ENCODE data around the gene LINGO4.
"Not testable (repeated sequence)": the region's sequence is repeated elsewhere in the genome, so short reads cannot be mapped to it uniquely, and the experiment has no call there.

Gene LINGO4

DNA sequence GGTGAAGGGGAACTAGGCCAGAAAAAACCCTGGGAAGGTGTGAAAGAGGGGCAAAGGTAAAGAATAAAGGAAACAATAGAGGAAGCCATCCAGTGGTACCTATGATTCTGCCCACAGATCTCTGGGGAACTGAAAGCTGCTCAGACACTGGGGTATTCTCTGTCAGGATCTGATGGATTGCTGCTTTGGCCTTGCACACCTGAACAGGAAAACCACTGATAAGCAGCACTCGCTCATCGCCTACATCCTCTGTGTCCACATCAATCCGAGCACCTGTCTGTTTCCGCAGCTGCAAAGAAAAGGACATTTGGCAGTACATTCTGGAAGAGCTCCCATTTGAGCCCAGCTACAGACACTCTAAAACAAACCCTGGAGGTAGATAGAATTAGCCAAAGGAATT lies 25.4 kb downstream of the LINGO4 start:
- DNase-seq: no peak

DNA sequence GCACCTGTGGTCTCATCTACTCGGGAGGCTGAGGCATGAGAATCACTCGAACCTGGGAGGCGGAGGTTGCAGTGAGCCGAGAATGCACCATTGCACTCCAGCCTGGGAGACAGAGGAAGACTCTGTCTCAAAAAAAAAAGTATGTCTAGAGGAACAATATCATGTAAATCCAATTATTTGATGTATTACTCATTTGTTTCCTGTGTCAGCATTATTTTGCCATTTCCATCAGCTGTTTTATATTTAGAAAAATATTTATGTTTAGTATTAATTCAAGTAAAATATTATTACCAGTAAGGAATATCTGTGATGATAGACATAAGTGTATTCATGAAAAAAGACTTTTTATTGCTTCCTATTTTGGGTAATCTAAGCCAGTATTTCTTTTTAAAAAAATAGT lies 27.9 kb downstream of the LINGO4 start:
- DNase-seq: no peak

DNA sequence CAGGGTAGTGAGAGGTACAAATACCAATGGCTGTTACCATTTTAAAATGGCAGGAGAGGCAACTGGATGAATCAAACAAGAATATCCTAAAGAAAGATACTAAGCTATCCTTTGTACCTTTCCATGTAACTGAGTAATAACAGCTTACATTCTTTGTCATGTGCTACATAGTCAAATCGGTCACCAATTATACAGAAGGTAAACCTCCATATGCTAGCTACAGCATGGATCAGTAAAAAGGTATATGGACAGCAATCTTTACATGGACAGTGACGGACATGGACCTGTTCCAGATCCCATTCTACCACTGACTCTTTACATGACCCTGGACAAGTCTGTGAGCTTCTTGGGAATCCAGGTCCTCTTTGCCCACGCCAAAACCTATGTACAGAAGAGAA lies 28.6 kb downstream of the LINGO4 start:
- DNase-seq: no peak

DNA sequence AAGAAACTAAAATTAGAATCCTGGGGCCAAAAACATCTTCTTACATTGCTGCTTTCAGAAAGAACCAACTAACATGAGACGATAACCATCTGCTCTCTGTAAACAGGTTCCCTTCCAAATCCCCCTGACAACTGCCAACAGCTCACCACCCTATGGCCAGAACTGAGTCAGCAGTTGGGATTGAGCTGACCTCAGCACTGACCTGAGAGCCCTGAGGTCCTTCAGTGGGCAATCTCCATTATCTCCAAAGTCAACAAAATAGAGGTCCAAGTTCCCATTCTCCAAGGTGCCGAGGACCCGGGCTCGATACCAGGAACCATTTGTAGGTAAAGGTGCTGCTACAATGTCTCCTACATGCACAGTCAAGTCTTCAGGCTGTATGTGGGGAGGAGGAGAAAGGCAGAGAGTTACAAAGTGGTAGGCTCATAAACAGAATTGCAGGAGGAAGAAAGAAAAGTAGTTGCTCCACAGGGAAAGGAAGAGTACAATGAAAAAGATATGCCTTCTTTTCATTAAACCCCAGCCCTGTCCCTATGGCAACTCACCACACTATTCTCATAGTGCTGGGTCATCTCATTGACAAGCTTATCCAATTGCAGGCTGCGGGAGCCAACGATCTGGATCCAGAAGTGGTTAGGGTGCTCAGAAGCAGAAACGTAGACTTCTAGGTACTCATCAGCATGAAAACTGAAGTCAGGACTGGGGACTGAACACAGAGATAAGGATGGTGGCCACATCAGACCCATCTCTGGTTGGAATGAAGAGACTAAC lies 29.1 kb downstream of the LINGO4 start:
- DNase-seq: no peak

DNA sequence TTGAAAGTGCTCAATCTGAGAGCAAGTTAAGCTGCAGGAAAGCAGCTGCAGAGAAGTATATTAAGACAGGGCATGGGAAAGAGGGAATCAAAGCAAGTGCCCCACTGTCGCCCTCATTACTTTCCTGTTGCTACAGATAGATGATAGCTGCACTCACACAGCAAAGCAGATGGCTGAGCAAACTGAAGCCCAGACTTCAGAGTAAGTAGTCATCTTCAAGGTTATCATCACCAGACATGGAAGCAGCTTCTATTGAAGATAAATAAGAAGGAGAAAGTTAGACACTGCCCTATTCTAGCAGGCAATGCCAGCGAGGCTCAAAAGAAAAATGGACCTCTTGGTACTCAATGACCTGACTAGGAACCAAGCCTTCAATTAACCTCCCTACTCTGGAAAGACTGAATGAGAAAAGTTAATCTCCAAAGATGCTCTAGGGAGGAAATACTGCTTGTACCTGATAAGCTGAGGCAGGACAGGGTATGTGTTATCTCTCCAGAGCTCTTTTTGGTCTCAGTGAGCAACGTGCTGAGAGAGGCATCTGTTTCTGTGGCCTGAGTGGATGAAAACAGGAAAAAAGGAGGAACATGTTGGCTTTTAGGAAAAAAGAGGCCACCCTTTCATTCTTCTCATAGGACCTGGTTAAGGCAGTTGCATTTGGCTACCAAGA lies 30.8 kb downstream of the LINGO4 start:
- no peak for DNase-seq

DNA sequence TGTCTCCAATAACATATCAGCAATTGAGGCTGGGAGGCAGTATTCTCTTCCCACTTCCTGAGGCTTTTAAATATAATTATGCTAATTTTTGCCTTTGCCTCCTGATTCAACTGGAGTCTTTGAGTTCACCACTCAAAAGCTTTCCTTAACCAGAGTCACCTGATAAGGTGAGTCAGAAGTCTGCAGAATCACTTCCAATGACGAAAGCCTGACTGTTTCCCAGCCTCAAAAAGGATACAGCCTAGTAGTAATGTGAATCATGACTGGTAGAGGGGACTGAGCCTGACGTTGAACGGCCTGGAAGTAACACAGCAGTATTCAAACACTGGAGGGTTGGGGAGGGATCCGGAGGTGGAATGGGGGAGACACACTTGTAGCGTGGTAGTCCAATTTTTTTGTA lies 31.5 kb downstream of the LINGO4 start:
- DNase-seq: no peak

DNA sequence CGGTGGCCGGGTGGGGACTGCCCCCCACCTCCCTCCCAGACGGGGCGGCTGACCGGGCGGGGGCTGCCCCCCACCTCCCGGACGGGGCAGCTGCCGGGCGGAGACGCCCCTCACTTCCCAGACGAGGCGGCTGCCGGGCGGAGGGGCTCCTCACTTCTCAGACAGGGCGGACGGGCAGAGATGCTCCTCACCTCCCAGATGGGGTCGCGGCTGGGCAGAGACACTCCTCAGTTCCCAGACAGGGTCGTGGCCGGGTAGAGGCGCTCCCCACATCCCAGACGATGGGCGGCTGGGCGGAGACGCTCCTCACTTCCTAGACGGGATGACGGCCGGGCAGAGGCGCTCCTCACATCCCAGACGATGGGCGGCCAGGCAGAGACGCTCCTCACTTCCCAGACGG lies 35.9 kb downstream of the LINGO4 start:
- not testable (repeated sequence) for DNase-seq

DNA sequence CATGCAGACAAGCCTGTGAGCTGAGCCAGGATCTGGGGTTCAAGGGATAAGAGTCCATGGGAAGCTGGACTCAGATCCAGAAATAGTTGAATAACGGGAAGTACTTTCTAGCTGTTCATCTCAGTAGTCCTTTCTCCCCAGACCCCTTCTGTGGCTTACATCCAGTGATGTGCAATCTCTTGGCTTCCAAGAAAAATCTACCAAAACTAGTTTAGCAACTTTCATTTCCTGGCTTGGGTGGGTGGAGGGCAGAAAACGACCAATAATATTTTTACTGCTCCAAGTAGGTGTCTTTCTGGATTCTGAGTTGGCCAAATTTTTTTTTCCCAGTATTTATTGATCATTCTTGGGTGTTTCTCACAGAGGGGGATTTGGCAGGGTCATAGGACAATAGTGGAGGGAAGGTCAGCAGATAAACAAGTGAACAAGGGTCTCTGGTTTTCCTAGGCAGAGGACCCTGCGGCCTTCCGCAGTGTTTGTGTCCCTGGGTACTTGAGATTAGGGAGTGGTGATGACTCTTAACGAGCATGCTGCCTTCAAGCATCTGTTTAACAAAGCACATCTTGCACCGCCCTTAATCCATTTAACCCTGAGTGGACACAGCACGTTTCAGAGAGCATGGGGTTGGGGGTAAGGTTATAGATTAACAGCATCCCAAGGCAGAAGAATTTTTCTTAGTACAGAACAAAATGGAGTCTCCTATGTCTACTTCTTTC lies 36.7 kb downstream of the LINGO4 start:
- DNase-seq: not testable (repeated sequence)

DNA sequence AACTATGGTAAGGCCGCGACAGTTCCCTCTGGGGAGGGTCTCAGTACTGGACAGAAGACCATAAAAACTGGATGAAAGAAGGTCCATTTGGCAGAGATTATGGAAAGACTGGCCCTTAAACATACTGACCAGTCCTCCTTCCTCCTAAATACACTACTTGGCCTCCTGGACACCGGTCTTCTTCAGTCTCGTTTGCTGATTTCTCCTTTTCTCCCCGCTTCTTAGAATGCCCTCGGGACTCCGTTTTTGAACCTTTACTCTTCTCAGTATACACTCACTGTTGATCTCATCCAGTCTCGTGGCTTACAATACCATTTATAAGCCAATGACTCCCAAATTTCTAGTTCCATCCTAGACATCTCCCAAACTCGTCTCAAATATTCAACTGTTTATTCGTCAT lies 41.2 kb downstream of the LINGO4 start:
- DNase-seq: no peak

DNA sequence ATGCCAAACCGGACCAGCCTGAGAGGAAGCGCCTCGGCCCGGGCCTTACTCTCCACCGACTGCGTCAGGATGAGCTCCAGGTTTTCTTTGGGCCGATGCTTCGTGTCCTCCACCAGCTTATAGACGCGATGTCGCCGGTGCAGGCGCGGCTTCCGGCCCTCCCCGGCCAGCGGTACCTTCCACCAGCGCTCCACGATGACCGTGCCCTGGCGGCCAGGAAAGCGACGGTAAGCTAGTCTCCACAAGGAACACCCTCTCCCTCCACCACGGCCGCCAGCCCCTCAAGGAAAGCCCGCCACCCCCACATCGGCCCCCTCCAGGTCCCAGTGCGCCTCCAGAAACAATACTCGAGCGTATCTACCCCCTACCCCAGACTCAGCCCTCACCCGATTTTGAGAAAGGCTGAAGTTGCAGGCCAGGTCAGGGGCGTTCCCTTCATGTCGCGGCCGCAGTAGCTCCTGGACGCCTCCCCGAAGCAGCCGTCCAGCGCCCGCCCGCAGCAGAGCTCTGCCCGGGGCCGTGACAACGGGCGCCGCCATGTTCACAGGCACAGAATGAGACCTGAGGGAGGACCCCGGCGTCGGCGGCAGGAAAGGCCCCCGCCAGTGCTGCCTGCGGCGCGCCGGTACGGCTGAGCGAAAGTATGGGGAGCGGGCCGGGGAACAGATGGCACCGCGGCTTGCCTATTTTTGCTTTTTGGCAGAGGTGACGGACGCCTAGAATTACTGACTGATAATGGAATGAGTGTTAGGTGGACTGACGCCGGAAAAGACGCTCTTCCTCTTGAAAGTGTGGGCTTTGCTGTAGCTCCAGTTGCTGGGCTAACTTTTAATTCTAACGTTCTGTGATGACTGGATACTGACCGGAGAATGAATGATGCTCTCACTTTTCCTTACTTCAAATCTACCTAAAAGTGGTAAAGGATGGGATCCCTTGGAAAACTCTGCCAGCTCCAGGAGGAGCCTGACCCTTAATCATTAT lies 42.0 kb downstream of the LINGO4 start, which contains the start of gene MRPL9:
TSS of gene MRPL9 (minus strand) at position 556 of the 981 bp plus-strand sequence. CDS start at position 539, 17 bp downstream.
- DNase-seq: peak; percentile 65 to 81 (median 75)

DNA sequence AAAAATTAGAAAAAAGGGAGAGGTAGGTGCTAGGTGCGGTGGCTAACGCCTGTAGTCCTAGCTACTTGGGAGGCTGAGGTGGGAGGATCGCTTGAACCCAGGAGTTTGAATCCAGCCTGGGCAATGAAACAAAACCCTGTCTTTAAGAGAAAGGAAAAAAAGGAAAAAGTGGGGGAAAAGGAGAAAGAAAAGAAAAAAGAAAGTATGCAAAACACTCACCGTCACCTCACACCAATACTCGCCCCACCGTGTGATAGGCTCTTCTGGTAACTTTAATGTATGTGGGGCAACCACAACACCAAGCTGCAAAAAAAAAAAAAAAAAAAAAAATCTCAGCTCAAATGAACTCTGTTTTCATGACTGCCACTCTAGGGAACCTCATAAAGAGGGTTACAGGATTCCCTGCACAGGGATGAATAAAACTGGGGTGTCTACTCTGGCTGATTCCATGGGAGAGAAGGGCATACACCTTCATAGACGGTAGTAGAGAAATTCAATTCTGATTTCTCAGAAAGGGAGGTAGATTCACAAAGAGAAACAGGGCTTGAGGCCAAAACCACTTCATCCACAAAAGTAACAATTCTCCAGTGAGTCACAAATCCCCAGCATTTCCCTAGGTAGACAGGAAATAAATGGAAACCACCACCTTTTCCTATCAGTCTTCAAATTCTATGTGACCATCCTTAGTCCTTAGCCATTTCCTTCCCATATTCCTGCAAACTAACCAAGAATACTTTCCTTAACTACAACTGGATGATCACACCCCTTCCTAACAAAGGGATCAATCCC lies 44.4 kb downstream of the LINGO4 start:
- no peak for DNase-seq

DNA sequence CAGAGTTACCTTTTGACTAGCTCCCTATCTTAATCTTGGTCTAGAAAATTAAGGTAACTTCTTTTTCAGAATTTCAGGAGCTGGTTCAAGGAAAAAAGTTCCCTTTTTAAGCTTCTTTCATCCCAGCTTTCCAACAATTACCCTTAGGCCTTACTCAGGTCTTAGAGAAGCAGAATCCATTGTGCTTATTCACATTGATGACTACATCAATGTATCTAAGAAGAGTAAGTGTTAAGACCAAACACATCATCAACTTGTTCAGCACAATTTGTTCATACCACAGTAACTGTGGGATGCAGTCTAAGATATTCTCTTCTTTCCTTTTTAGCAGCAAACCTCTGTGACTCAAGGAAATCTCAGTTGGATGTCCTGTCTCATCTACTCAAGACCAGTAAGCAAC lies 46.0 kb downstream of the LINGO4 start:
- no peak for DNase-seq

DNA sequence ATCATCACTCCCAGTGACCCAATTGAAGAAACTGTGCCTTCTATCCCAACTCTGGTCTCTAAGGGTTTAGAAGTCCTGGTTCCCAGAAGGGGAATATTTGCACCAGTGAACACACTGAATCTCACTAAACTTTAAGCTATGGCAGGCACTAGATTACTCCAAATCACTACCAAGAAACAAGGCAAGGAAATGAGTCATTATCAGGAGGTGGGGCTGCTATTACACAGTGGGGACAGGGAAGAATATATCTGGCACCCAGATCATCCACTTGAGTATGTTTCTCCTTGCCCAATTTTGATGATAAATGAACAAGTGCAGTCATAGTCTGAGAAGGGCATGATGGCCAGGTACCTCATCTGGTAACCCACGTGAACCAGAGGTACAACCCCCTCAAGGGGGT lies 48.9 kb downstream of the LINGO4 start:
- DNase-seq: no peak
